ENCODE data around the gene POU2AF2.

- TF ChIP-seq POLR2A (IDR thresholded peaks at IDR 0.05; ENCODE audit: low read depth, low read length) (no peak), TAF1 (IDR thresholded peaks at IDR 0.05; ENCODE audit: low read depth, low read length) (no peak)
Observed at GRCh38 chr11:111320728-111321568, 75.4 kb downstream of the POU2AF2 start.

Data from GM12891 (cell line).